Dedifferentiated amniotic fluid mesenchymal stem cell (primary cell): Measurements from ENCODE around the gene STYXL1.
A peak's percentile ranks its signal among the peaks of the same experiment; 100 is the strongest.
"Not testable (repeated sequence)": the region's sequence is repeated elsewhere in the genome, so short reads cannot be mapped to it uniquely, and the experiment has no call there.

Source experiments
- DNase-seq: peaks from one replicate; pipeline ENCODE4 v3.0.0-alpha.2; 2016; ENCODE audit errors: extremely low spot score

STYXL1 gene

DNA sequence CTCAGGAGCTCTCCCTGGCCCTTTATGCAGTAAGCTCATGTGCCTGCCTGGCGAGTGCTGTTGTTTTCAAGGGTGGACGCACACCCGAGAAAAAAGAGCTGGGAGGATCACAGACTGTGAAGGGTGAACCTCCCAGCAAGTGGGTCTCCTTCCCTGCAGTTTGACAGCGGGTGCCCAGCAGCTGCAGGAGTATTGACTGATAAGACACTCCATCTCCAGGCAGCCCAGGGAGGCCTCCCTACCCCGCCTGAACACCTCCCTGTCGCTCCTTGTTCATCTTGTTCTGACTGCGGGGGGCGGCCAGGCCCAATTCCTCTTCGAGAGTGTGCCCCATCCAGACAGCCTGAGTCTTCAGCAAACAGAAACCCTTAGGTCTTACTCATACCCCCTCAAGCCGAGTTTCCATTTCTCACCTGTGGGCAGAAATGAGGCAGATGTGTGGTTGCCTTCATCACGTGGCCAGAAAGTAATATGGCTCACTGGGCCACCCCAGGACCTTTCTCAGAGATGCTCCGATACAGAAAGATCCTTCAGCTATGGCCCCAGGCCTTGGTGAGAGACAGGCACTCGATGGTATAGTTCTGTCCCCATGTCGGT is 17.3 kb upstream of the STYXL1 start:
- DNase-seq = no peak

GRCh38 chr7:76064208-76064970 is 16.6 kb upstream of the STYXL1 start:
- no peak for DNase-seq

- DNase-seq = no peak
Observed at GRCh38 chr7:76063525-76063924, 15.7 kb upstream of the STYXL1 start.

DNA sequence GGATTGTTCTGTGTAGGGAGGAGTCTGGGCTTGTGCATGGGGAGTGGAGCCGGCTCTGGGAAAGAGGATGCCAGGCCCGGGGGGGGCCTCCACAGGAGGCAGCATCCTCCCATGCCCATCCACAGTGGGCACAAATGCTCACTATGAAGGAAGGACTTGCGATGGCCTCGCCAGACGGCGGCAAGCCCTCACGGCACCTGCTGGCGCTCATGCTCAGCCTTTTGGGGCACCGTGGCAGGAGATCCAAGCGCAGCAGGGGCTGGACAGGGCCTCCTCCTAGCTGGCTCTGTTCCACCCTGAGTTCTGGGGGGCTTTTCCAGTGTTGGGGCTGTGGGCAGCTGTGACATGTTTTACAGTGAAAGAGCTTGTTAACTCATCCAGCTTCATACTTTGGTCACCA is 15.3 kb upstream of the STYXL1 start:
- no peak for DNase-seq

GRCh38 chr7:76062254-76062653 is 14.5 kb upstream of the STYXL1 start:
- DNase-seq = no peak

DNA sequence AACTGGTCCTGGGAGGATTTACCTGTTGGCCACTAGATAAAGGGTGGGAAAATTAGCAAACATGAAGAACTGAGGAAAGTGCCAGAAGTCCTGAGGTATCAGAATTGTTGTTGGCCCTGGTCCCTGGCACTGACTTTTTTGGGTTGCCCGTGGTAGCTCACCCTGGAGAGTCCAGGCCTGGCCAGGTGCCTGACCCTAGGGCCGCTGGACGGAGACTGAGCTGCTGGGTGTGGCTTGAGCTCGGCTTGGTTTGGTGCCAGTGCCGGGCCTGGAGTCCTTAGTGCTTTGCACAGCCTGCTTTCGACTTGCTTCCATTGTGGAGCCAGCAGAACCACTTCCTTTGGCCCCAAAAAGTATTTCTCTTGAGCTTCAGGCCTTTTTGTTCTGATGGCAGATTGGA is 13.0 kb upstream of the STYXL1 start:
- no peak for DNase-seq

DNA sequence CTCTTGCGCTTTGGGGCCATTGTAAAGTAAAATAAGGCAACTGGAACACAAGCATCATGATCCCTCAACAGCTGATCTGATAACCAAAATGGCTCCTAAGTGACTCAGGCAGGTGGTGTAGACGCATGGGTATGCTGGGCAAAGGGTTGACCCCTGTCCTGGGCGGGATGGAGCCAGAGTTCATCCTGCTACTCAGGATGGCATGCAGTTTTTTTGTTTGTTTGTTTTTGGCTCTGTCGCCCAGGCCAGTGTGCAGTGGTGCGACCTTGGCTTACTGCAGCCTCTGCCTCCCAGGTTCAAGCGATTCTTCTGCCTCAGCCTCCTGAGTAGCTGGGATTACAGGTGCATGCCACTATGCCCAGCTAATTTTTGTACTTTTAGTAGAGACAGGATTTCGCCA is 10.9 kb upstream of the STYXL1 start:
- DNase-seq = not testable (repeated sequence)

GRCh38 chr7:76057813-76058145 is 10.0 kb upstream of the STYXL1 start:
- DNase-seq = no peak

- DNase-seq = no peak
Observed at GRCh38 chr7:76057103-76057812, 9.5 kb upstream of the STYXL1 start.

GRCh38 chr7:76056241-76056640 is 8.4 kb upstream of the STYXL1 start:
- DNase-seq = no peak

DNA sequence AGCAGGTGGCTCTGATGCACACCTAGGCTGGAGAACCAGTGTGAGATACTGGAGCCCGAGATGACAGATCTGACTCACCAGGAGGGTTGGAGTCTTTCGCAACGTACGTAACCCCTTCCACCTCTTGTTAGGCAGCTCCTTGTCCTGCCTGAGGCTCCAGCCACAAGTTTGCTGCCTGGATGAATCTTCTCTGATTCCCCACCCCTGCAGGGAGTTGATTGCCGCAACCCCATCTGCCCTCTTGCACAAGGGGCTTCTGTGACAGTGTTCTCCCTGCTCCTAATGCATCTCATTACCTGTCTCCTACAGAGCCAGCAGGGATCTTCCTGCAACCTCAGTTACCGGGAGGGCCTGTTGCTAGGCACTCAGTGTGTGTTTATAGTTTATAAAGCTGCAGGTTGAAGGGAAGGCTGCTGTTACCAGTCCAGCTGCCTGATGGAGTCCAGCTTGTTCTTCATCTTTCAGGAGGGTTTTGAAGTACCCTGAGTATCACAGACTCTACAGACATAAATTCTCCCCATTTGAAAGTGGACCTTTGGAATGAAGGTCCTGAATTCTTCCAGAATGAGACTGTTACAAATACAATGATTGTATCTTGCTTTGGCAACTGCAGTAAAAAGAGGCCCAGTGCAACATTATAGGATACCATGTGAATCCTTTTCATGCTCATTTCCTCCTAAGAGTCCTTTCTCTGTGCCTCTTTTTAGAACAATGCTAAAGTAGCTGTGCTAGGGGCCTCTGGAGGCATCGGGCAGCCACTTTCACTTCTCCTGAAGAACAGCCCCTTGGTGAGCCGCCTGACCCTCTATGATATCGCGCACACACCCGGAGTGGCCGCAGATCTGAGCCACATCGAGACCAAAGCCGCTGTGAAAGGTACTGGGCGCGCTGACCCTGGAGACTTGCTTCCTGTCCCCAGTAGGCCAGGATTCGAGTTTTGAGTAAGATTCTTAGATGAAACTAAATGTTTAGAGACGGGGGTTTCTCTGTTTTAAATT is 6.6 kb upstream of the STYXL1 start:
- DNase-seq = peak; percentile 24

DNA sequence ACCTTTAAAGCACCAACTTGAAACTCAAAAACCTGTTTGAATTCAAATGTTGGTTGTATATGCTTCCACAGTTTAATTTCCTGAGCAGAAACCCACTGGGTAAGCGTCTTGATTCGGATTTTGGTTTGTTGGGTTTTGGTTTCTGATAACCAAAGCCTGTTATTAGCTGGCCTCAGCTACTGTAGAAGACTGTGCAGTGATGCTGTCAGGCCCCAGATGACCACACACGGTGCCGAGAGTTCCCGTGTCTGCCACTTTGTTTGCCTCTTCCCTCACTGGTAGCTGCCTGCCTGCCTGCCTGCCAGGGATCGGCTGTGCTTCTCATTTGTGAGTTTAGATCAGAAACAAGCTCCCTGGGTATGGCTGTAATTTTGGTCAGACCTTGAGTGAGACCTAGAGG is 5.7 kb upstream of the STYXL1 start:
- no peak for DNase-seq

DNA sequence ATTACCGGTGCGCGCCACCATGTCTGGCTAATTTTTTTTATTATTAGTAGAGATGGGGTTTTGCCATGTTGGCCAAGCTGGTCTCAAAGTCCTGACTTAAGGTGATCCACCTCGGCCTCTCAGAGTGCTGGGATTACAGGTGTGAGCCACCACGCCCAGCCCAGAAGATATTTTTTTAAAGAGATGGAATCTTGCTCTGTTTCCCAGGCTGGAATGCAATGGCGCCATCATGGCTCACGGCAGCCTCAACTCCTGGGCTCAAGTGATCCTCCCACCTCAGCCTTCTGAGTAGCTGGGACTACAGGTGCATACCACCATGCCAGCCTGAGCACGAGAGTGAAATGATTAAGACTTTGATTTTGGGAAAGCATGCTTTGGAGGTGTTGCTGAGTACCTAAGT is 4.9 kb upstream of the STYXL1 start:
- not testable (repeated sequence) for DNase-seq

GRCh38 chr7:76051840-76052239 is 4.0 kb upstream of the STYXL1 start:
- no peak for DNase-seq

DNA sequence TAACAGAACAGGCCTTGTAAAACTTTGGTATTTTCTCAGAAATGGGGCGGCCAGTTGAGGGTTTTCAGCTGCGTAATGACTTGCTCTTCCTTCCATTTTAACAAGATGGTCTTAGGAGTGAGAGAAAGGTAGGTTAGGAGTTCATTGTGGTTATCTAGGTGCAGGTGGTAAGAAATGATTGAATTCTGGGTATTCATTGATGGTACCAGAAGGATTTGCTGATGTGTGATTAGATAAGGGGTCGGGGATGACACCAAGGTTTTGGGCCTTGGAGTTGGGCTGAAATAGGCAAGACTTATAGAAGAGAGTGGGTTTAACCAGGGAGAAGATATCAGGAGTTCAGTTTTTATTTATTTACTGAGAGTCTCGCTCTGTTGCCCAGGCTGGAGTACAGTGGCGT is 2.7 kb upstream of the STYXL1 start:
- DNase-seq = no peak

DNA sequence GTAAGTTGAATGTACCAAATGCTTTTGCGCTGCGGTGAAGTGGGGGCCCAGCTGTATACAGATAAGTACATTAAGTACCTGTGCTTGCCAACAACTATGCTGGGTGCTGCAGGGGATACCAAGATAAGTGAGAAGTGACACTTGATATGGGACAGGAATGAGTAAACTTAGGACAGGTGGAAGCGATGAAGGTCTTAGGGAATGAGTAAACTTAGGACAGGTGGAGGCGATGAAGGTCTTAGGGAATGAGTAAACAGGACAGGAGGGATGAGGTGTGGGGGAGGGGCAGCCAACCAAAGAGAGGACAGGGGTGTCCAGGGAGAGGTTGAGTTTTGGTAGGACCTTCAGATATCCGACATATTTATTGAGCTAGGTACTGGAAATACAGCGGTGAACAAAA is 1.5 kb upstream of the STYXL1 start:
- no peak for DNase-seq

GRCh38 chr7:76048668-76048988 is 828 bp upstream of the STYXL1 start:
- DNase-seq = peak; percentile 24

DNA sequence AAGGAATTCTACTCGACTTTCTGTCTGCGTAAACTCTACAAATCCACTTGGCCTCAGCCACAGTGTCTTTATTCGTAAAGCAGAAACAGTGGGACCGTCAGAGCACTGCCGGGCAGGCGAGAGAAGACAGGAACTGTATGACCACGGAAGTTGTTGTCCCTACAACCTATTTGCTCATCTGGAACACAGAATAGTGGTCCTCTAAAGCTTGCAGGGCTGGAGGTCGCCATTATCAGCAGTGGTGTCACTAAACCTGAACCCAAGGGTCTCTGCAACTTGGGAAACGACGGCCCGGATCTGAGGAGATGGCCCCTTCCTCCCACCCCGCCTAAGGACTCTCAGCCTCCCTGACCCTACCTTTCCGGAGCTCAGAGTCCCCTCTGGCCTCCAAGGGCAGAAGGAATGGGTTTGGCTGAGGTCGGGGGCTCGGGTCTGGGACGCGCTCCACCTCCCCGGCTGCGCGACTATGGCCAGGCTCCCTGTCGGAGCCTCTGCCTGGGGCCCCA is 442 bp downstream of the STYXL1 start:
- DNase-seq = no peak

GRCh38 chr7:76044375-76044865 is 3.4 kb downstream of the STYXL1 start:
- no peak for DNase-seq

DNA sequence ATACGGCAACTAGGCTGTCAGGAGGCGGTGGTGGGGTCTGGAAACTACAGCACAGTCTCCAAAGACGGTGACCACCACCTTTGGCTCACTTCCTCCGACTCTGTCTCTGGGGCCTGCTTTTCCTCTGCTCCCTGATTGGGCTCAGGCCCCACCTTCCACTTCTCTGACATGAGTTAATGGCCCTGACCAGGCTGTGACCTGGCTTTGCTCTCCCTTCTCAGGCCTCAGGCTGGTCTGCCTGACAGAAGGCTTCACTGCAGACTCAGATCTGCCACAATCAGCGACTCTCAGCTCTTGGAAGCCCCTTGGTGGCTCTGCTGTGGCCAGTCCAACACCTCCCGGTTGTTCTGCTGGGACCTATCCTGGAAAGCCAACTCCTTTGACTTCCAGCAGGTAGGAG is 7.7 kb downstream of the STYXL1 start:
- DNase-seq = no peak

GRCh38 chr7:76037310-76037709 is 10.5 kb downstream of the STYXL1 start:
- no peak for DNase-seq

GRCh38 chr7:76031964-76032363 is 15.8 kb downstream of the STYXL1 start:
- no peak for DNase-seq
